HG02763 (cell line): ENCODE data around the gene NEGR1.

Experiments used
- ATAC-seq: cut with Tn5 transposase; IDR thresholded peaks from one replicate; pipeline ENCODE4 v1.9.1; 2021; ENCODE audit warnings: mild to moderate bottlenecking, moderate library complexity; ENCODE audit not compliant: unreplicated experiment

Gene NEGR1

GRCh38 chr1:71788113-71788512 lies 494.2 kb downstream of the NEGR1 start:
- ATAC-seq = no peak

GRCh38 chr1:71787699-71788098 lies 494.6 kb downstream of the NEGR1 start:
- no peak for ATAC-seq

- ATAC-seq = no peak
Measured at GRCh38 chr1:71786218-71786617, 496.1 kb downstream of the NEGR1 start.

- no peak for ATAC-seq
Measured at GRCh38 chr1:71785450-71785849, 496.9 kb downstream of the NEGR1 start.

- ATAC-seq = no peak
Measured at GRCh38 chr1:71785000-71785399, 497.3 kb downstream of the NEGR1 start.

GRCh38 chr1:71784241-71784640 lies 498.1 kb downstream of the NEGR1 start:
- no peak for ATAC-seq

- ATAC-seq = no peak
Measured at GRCh38 chr1:71783071-71783470, 499.3 kb downstream of the NEGR1 start.

GRCh38 chr1:71781450-71781849 lies 500.9 kb downstream of the NEGR1 start:
- ATAC-seq = no peak

- no peak for ATAC-seq
Measured at GRCh38 chr1:71780681-71781080, 501.7 kb downstream of the NEGR1 start.

GRCh38 chr1:71778940-71779339 lies 503.4 kb downstream of the NEGR1 start:
- ATAC-seq = no peak

- no peak for ATAC-seq
Measured at GRCh38 chr1:71777094-71777493, 505.2 kb downstream of the NEGR1 start.

- no peak for ATAC-seq
Measured at GRCh38 chr1:71774705-71775104, 507.6 kb downstream of the NEGR1 start.

GRCh38 chr1:71770121-71770520 lies 512.2 kb downstream of the NEGR1 start:
- ATAC-seq = no peak

- ATAC-seq = no peak
Measured at GRCh38 chr1:71766748-71767147, 515.6 kb downstream of the NEGR1 start.

- ATAC-seq = no peak
Measured at GRCh38 chr1:71762514-71763255, 519.7 kb downstream of the NEGR1 start.

- no peak for ATAC-seq
Measured at GRCh38 chr1:71755441-71755840, 526.9 kb downstream of the NEGR1 start.

- no peak for ATAC-seq
Measured at GRCh38 chr1:71753746-71754145, 528.6 kb downstream of the NEGR1 start.

- ATAC-seq = no peak
Measured at GRCh38 chr1:71745326-71745725, 537.0 kb downstream of the NEGR1 start.

GRCh38 chr1:71743862-71744261 lies 538.5 kb downstream of the NEGR1 start:
- ATAC-seq = no peak

- ATAC-seq = no peak
Measured at GRCh38 chr1:71738910-71739309, 543.4 kb downstream of the NEGR1 start.

GRCh38 chr1:71738256-71738655 lies 544.1 kb downstream of the NEGR1 start:
- ATAC-seq = no peak

- no peak for ATAC-seq
Measured at GRCh38 chr1:71737768-71738167, 544.6 kb downstream of the NEGR1 start.

GRCh38 chr1:71733121-71733520 lies 549.2 kb downstream of the NEGR1 start:
- ATAC-seq = no peak
